T47D (cell line): ENCODE data around the gene INPP5B.

Experiments used
- DNase-seq, 2 experiments: peaks; one replicate each; pipeline versions ENCODE4 v3.0.0 to v3.0.0-alpha.2; 2011 to 2012; ENCODE audit warnings: low read depth in 1 of 2, low spot score in 1 of 2
- JUND ChIP-seq: IDR thresholded peaks from 2 replicates; pipeline ENCODE4 v1.6.1; 2012; ENCODE audit warnings: low read depth
- in situ Hi-C: cut with HindIII; loops from 2 replicates; pipeline ENCODE4 v1.10.0; 2016; ENCODE audit warnings: low sequenced_read_pairs, low pct_unique_long_range_greater_than_20kb

The INPP5B gene

DNA sequence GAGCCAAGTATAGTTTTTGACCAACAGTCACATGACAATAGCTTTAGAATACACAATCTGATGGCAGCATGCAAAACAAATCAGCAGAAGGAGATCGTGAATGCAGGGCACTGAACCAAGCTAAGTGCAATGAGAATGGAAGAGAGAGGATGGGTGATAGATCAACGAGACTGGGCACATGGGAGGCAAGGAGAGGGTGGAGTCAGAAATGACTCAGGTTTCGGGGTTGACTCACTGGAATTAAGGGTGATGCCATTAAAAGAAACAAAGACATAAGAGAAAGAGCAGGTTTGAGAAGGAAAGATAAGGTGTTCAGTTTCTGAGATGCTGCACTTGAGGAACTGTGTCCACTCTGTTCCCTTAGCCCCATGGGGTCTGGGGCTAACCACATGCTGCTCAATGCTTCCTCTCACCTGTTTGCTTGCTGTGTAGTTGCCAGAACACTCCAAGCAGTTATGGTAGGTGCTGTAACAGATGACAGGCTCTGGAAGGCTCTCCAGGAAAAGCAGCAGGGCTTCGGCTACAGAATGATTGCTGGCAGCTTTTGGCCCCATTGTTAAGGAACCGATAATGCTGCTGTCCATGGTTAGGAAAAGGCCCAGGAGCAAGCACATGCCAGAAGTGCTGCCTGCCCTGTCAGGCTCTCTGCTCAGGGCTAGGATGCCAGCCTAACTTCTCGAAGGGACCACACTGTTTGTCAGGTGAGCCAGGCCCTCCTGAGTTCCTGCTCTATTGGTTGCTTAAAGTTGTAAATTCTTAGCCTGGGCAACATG lies 81.3 kb downstream of the INPP5B start:
- no peak for TF ChIP-seq JUND
- in situ Hi-C loops, result no loop called here
- DNase-seq, result no peak

DNA sequence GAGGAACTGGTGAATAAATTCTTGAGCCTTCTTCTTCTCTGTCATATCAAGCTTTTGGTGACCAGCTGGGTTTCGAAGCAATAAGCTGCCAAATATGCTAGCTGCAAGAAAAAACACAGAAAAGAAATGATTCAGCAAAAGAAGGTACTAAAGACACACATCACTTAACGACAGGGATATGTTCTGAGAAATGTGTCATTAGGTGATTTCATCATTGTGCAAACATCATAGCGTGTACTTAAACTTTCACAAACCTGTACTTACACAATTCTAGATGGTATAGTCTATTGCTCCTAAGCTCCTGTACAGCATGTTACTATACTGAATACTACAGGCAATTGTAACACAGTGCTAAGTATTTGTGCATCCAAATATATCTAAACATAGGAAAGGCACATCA lies 84.5 kb downstream of the INPP5B start:
- TF ChIP-seq JUND, result 0 out of 2 replicates have a peak, but pooled peaks have one; percentile 25
- peak; percentile 10 to 67 for DNase-seq
- in situ Hi-C loops, result no loop called here

DNA sequence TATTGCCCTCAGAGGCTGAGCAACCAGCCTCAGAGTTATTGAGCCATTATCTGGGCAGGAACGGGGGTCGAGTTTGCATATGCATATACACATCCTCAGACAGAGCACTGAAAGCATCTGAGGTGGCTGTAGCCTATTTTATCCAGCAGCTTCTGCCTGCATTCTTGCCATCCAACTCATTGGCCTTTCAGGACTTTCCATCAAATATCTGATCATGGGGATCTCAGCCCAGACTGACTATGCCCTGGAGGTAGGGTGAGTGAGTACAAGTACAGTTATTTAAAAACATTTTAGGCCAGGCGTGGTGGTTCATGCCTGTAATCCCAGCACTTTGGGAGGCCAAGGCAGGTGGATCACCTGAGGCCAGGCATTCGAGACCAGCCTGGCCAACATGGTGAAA lies 85.7 kb downstream of the INPP5B start:
- no peak for DNase-seq
- in situ Hi-C loops, result no loop called here
- no peak for TF ChIP-seq JUND

DNA sequence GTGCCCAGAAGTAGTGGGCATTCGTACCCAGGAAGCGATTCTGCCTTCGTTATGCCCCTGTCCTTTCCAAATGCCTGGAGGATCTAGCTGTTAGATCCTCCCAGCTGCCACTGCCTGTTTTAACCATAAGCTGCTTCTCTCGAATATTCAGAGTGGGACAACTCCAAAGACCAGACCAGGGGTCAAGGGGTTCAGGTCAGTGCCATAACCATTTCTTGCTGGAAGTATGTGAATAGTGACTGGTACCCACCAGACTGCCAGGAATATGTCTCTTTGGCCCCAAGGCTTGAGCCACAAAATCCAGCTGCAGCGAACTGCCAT lies 86.5 kb downstream of the INPP5B start:
- in situ Hi-C loops, result no loop called here
- no peak for DNase-seq
- no peak for TF ChIP-seq JUND

DNA sequence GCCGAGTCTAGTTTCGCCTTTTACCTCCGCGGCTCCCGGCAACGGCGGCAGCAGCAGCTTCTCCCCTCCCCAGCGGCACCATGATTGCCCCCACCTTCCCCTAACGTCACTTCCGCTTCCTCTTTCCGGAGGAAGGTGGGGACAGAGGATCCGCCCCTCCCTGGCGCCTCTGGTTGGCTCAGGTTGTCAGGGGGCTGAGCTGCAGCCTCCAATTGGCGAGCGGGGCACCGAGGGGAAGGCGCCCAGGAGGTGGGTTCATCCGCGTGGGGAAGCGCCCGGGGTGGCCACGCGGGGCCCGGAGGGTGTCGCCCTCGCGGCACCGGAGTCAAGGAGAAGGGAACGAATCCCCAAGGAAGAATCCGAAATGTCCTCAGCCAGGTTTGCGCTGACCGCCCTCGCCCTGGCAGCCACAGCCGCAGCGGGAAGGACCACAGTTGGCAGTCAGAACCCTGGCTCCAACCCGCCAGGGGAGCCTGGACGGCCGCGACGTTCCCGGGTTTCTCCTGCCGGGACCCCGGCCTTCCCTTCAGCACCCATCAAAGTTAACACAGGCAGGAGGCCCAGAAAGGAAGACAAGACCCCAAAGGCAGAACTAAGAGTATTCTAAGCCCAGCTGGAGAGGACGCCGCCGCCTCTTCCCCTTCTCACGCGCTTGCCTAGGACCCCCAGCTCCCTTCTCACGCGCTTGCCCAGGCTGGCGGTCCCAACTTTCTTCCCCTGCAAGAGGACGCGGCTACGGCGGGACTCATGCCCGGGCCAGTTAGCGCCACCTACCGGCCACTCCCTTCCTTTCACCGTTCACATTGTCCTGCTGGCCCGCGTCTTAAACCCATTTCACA lies 87.1 kb downstream of the INPP5B start, which contains the start of gene MTF1:
Gene MTF1, minus strand, starts transcription at position 86 of the 839 bp plus-strand sequence. CDS start 1,934 bp downstream, outside the sequence.
- in situ Hi-C loops, result no loop called here
- peak; percentile 87 to 97 for DNase-seq
- TF ChIP-seq JUND, result no peak

DNA sequence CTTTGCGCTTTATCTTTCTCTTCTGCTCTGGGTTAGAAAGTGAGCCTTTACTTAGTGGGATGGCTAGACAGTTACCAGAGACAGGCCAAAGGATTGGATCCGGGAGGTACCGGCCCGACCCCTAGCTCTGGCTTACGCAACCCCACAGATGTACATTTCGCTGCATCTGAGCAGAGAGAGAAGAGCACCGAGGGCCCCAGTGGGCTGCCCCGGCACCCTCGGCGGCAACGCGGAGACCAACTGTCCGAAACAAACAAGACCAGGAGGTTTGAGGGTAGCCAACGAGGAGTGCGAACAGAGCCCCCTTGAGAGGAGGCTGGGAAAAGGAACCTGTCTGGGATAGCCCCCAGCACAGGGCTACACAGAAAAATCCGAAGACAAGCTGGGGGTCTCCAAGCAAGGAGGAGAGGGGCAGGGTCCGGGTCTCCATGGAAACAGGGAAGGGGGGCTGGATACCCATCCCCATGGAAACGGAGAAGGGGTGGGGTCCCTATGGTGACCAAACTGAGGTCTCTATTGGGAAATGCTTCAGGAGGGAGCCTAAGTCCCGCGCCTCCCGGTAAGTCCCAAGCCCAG lies 87.8 kb downstream of the INPP5B start:
- in situ Hi-C loops, result no loop called here
- no peak for DNase-seq
- no peak for TF ChIP-seq JUND

DNA sequence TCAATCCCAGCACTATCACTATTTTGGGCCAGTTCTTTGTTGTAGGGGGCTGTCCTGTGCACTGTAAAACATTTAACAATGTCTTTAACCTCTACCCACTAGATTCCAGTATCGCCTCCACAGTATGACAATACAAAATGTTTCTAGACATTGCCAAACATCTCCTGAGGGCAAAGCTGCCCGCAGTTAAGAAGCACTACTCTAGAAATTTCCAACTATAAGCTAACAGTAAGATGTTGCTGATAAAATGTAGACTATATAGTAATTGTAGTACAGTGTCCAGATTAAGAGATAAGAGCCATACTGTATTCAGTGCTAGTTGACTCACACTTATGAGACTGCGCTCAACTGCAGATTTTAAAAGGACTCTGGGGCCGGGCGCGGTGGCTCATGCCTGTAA lies 92.4 kb downstream of the INPP5B start:
- no peak for DNase-seq
- no peak for TF ChIP-seq JUND
- in situ Hi-C loops, result no loop called here

DNA sequence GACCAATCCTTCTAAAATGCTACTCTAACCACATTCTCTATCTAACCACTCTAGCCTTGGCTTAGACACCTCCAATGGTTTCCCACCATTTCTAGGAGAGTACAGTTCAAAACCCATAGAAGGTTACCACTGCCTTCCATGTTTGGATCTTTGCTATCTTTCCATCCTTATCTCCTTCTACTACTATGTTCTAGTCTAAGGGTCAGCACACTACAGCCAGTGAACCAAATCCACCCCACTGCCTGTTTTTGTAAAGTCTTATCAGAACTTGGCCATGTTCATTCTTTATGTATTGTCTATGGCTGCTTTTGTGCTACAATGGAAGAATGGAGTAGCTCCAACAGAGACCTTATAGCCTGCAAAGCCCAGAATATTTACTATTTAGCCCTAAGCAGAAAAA lies 93.7 kb downstream of the INPP5B start:
- DNase-seq, result no peak
- in situ Hi-C loops, result no loop called here
- TF ChIP-seq JUND, result no peak

DNA sequence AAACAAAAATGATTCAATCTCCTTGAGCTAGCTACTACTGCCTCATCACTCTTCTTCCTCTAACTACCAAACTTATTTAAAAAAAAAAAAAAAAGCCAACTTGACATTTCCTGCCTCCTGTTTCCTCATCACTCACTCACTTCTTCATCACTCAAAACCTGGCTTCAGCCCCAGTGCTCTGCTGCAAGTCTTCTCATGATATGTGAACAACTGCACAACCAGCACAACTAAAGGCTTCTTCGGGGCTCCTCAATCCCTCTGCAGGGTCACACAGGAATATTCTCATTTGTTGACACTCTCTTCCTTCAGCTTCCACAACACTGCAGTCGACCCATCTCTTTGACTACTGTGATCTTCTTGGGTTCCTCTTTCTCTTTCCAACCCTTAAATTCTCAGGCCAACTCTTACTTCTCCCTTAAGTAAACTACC lies 95.1 kb downstream of the INPP5B start:
- in situ Hi-C loops, result no loop called here
- DNase-seq, result no peak
- no peak for TF ChIP-seq JUND

DNA sequence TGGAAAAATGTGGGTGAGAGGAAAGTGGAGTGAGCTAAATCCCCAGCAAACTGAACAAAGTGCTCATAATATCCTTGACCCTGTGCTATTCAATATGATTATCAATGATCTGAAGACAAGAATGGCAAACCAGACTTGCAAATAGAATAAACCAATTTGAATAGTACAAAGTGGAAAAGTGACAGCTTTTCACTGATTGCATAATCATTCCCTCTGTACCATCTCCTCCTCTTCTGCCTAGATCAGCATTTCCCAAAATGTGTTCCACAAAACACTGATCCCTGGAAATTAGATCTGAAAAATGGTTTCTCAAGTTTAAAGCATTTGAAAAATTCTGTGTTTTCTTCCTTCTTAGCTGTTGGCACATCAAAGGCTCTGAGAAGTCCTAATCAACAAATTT lies 95.6 kb downstream of the INPP5B start:
- DNase-seq, result no peak
- no peak for TF ChIP-seq JUND
- in situ Hi-C loops, result no loop called here

DNA sequence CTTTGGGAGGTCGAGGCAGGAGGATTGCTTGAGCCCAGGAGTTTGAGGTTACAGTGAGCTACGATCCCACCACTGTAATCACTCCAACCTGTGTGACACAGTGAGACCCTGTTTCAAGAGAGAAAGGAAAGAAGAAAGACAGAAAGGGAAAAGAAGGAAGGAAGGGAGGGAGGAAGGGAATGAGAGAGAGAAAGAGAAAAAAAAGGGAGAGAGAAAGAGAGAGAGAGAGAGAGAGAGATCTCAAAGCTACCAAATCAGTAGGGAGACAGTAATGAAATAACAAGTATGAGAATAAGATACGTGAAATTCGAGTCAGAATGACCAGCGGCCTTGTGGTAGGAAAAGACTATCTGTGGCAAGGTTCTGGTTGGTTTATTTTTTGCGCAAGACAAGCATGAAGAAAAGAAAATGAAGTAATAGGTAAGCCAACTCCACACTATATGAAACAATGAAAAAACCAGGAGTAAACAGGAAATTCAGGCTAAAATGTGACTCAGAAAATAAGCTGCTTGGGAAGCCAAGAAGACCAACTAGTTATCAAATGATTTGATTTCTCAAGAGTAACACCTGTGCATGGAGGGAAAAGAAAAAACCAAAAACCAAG lies 96.4 kb downstream of the INPP5B start:
- DNase-seq, result no peak
- in situ Hi-C loops, result no loop called here
- TF ChIP-seq JUND, result no peak

DNA sequence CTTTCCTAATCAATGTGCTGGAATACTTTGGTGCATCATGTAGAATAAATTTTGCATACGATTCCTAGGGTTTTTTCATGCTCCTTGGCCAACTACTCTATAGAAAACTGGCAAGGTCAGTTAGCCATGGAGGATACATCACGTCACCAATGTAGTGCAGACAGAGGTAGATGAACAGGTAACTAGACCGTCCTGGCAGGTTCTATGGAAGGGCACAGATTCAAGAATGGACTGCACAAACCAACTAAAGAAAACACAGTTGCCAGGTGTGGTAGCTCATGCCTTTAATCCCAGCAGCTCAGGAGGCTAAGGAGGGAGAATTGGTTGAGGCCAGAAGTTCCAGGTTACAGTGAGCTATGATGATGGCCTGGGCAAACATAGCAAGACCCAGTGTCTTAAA lies 97.4 kb downstream of the INPP5B start:
- DNase-seq, result no peak
- no peak for TF ChIP-seq JUND
- in situ Hi-C loops, result no loop called here
